NK-92 (cell line): ENCODE data around the gene TRIM17.
"Not testable (repeated sequence)": the region's sequence is repeated elsewhere in the genome, so short reads cannot be mapped to it uniquely, and the experiment has no call there.

Source experiments
- DNase-seq: peaks from one replicate; lab custom pipeline; 2025; ENCODE audit not compliant: unreplicated experiment; lab: John Stamatoyannopoulos, UW

The TRIM17 gene

DNA sequence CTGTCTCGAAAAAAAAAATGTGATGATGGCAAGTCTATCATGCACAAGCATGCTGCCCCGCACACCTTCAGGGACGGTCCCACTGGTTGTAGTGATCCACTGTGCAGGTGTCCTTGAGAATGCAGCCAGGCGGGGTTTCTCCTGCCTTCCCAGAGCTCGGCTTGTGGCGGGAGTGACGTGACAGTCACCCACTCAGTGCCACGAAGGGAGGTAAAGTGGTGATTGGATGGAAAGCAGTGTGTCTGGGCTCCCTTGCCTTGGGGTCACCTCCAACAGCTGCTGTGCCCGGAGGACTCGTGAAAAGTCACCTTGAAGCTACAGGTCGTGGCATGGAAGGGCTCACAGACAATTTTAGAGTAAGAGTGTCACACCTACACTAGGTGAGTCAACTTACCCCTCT is 33.5 kb upstream of the TRIM17 start:
- DNase-seq: no peak

DNA sequence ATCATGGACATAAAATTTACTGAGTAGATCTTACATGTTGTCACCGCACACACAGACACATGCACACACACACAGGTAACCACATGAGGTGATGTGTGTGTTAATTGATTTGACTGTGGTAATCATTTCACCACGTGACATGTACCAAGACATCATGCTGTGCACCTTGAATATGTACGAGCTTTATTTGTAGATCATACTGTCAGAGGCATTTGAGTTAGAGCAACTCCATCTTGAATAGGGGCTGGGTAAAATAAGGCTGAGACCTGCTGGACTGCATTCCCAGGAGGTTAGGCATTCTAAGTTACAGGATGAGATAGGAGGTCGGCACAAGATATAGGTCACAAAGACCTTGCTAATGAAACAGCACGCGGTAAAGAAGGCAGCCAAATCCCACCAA is 31.7 kb upstream of the TRIM17 start:
- no peak for DNase-seq

GRCh38 chr1:228446852-228447251 is 30.2 kb upstream of the TRIM17 start:
- no peak for DNase-seq

DNA sequence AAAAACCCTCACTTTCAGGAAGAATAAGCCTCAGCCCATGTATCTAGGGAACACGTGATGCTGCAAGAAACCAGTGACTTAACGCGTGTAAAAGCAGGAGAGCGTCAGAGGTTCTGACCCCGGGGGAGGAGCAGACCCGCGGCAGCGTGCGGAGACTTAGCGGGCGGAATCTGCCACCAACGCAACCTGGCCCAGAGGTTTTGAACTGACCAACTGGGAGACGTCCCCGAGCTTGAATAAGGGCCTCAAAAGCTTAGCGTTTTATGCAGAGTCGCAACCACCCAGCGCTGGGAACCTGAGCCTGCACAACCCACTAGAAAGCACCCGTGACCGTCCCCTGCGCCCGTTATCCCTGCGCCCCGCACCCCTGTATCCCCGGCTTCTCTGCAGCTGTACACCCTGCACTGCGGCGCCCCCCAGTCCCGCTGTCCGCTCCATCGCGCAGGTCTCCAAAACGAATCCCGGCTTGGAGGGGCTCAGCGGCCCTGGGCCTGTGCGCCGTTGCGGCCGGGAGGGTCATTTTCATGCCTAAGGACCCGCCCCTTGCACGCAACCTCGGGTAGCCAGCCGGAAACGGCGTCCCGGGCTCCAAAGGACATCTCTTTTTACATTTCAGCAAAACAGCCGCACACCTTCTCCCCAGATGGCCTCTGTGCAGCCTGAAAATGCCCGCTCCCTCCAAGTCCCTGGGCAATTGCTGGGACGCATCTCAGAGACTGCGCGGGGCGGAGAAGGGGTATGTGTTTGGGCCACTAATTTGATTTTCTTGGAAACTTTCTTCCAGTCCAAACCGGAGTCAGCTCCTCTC is 29.4 kb upstream of the TRIM17 start:
- no peak for DNase-seq

DNA sequence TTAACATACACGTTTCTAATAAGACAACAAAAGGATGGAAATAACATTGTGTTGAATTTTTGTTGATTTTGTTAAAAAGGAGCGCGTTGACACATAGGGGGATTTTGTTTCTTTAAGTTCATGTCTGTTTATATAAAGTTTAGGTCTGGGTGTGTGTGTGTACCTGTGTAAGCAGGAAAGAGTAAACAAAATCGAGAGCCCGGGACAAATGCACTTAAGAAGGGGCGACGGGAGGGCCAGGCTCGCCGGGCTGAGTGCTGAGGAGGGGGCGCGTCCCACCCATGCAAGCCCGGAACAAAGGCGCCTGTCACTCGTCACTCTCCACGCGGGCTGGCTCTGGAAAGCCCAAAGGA is 28.8 kb upstream of the TRIM17 start:
- DNase-seq: no peak

DNA sequence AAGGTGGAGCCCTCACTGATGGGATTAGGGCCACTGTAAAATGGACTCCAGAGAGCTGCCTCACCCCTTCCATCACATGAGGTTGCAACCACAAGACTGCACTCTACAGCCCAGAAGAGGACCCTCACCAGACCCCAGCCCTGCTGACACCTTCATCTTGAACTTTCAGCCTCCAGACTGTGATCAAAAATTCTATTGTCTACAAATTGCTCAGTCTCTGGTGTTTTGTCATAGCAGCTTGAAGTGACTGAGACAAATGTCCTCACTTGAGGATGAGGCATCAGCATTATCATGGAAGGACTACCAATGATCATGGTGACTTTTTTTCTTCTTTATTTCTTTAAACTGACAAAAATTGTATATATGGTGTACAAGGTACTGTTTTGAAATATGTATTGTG is 26.7 kb upstream of the TRIM17 start:
- no peak for DNase-seq

DNA sequence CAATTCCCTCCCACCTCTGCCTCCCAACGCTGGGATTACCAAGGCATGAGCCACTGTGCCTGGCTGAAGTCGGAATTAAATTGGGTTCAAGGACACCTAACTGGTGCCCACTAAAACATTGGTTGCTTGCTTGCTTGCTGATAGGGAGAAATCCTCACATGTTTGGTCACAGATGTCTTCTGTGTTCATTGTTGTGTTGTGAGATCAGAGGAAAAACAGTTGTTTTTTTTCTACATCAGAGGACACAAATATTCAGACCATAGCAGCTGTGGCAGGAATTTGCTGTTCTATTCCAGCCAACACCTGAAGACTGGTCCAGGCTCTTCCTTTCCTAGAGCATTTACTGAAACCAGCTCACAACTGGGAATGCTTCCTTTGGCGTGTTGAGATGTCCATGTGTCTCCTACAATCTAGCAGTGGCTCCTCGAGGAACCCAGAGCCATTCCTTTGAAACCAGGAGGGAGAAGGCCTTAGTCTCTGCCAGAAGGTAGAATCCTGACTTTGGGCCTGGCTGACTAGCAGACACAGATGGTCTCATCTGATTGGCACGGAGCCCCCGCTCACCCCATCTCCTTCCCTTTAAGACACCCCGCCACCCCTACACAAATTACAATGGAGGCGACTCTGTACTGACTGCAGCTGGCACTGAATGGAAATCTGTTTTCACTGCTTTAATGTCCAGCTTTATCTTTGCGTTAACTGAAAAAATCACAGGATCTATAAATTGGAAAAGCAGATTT is 24.3 kb upstream of the TRIM17 start:
- no peak for DNase-seq

DNA sequence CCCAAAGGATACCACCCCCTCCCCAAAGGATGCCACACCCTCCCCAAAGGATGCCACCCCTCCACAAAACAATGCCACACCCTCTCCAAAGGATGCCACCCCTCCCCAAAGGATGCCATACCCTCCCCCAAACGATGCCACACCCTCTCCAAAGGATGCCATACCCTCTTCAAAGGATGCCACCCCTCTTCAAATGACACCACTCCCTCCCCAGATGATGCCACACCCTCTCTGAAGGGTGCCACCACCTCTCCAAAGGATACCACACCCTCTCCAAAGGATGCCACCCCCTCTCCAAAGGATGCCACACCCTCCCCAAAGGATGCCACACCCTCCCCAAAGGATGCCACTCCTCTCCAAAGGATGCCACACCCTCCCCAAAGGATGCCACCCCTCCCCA is 21.6 kb upstream of the TRIM17 start:
- no peak for DNase-seq

DNA sequence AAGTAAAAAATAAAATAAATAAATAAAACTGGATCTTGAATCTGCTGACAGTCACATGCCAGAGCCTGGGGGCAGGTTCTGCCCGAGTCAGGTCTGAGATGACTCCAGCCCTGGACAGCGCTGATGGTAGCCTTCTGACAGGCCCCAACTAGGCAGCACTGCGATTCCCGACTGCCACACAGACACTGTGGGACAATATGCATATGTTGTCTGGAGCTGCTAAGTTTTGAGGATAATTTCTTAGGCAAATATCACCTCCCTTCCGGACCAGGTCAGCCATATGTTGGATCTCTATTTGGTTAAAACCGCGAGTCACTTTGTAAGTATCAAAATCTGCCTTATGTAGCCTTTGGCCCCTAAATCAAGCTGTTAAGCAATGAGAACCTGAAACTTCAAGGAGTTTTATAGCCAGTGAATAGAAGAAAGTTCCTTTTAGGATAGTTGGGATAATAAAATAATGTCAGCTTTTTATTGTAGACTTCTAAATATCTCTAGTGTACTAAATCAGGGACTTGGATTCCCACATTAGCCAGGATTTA is 20.8 kb upstream of the TRIM17 start:
- no peak for DNase-seq

DNA sequence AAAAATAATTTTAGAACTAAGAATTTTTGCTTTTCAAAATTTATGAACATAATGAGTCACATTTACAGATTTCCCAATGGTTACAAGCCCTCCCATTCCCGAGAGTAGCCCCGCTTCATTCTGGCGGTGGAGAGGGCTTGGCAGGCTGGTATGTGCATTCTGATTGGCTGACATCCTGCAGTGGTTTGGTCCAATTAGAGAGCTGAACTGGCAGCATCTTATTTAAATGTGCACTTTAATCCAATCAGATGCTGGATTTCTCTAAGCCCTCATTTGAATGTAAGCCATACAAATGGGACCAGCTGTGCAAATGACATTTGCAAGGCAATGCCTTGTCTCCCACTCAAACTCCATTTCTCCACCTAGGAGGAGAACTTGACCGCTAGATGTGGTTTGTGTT is 18.0 kb upstream of the TRIM17 start:
- no peak for DNase-seq

DNA sequence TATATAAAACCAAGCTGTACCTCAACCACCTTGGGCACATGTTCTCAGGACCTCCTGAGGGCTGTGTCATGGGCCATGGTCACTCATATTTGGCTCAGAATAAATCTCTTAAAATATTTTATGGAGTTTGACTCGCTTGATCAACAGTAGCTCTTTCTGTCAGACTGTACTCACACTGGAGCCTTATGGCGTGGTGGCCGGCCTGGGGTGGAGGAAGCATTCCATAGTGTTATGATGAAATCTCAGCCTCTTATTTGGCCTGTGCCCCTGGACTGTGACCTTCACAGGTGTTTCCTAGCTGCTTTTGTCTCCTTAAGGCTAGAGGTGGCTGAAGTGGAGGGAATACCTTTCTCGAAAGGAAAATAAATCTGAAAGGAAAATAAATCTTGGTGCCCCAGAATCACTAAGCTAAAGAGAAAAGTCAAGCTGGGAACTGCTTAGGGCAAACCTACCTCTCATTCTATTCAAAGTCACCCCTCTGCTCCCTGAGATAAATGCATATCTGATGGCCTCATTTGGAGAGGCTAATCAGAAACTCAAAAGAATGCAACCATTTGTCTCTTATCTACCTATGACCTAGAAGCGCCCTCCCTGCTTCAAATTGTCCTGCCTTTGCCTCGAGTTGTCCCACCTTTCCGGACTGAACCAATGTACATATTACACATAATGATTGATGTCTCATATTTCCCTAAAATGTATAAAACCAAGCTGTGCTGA is 16.8 kb upstream of the TRIM17 start:
- DNase-seq: not testable (repeated sequence)

- no peak for DNase-seq
These were observed 13.6 kb upstream of the TRIM17 start for GRCh38 chr1:228430243-228430642.

GRCh38 chr1:228429698-228430097 is 13.0 kb upstream of the TRIM17 start:
- no peak for DNase-seq

DNA sequence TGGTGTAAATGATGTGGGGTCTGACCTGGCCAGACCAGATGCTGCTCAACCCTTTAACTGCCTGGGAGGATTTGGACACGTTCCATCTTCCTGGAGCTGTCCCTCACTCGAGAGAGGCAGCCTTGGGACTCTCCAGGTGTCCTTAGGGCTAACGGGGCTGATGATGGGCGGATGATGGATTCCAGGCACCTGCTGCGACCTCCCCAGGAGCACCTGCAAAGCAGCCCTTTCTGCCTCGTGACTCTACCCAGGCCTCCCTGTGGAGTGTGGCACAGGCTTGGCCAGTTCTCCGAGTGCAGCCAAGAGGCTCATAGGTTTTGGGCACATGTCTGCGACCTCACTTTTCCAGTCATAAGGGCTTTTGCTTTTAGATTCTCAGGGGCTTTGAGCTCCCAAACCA is 12.3 kb upstream of the TRIM17 start:
- no peak for DNase-seq

DNA sequence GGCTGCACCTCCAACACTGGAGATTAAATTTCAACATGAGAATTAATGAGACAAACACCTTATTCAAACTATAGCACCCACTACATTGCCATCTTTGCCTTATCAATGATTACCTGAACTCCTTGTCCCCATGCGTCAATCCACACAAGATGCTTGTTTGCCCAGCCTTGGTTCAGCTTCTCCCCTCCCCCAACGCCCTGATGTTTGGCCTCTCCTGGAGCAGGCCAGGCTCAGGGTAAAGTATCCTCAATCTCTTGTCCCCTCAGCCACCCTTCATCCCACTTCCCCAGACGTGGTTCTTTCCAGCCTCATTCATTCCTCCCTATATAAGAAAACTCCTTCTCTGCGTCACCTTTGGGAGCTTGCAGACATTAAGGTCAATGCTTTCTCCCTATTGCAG is 11.8 kb upstream of the TRIM17 start:
- DNase-seq: no peak

GRCh38 chr1:228426518-228427175 is 10.0 kb upstream of the TRIM17 start:
- DNase-seq: no peak

DNA sequence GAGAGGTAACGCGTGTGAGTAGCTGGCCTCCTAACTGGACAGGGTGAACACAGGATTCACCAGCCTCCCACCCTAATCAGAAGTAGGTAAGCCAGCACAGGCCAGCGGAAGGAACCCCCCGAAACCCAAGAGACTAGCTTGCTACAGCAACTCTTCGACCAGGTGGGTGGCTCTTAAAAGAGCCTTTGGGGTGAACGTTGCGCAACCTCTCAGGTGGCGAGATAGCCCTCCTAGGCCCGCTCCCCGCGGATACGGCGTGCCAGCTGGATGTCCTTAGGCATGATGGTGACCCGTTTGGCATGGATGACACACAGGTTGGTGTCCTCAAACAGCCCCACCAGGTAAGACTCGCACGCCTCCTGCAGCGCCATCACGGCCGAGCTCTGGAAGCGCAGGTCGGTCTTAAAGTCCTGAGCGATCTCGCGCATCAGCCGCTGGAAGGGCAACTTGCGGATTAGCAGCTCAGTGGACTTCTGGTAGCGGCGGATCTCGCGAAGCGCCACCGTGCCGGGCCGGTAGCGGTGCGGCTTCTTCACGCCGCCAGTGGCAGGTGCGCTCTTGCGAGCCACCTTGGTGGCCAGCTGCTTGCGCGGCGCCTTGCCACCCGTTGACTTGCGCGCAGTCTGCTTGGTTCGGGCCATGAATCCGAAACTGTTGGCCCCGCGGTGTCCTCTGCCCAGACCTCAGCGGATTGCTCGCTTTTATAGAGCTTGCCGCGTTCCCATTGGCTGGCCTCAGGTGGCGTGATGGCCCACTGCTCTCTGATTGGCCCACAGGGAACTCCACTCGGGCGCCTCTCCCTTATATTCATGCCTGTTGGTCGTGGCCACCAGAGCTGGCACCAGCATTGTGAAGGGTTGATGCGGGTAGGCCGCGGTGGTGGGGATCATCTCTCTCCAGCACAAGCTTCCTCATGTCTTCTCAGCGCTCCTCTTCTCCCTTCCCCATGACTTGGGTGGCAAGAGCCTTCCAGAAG is 8.3 kb upstream of the TRIM17 start:
- no peak for DNase-seq

DNA sequence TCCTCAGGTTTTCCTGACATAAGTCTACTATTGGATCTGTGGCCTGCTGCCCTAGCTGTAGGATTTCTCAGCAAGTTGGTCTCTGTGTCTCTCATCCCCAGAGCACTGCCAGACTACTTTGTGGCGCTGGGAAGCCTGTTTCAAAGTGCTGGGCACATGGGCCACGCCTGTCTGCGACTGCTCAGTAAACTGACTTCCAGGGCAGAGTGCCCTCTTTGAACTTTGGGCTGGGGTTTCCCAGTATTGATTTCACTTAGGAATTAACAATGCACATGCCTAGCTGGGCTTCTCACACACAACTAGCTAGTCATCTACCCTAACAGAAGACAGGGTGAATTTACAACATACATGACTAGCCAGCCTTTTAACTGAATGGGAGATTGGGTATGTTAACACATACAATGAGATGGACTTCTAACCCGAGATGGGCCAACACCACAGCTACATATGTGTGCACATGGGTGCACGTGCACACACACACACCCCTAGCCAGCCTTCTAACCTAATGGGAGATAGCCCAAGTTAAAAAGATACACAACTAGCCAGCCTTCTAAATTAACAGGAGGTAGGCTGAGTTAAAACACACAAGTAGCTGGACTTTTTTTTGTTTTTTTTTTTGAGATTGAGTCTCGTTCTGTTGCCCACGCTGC is 6.9 kb upstream of the TRIM17 start:
- DNase-seq: no peak

DNA sequence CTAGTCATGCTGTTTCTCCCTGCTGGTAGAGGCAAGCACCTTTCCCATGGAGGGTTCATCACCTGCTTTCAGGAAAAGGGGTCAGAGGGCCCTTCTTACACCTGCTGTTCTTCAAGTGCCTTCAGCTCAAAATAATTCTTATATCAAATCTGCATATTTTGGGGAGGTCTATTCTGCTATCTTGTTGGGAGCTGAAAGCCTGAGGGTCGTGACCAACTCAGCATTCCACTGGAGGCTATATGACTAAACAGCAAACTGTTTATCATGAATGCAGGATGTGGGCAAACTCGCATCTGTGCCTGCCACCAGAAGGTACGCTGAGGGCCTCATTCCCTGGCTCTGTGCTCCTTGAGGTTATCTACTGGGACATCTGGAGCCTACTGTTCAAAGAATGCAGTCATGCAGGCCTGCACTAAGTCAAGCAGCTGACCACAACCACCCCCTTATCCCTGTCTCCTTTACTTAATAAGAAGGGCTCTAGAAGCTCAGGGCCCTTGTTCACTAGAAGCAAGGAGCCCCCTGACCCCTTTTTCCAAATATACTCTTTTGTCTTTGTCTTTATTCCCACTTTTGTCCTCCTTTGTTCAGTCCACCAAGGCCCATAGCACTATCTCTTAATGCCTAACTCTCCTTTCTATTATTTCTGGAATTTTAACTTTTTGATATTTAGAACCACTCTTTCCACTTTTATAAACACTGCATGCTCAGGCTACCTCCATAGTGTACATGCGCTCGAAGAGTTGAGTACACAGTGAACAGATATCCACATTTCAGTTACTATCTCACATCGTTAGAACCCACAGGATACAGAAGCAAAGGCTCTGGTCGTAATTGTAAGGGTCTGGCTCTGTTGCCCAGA is 4.5 kb upstream of the TRIM17 start:
- no peak for DNase-seq
